ENCODE results near the gene PIEZO2. TPM values are rescaled to one million over a fixed set of nuclear protein-coding genes. Genes with fewer than 3 reads are reported as not detected.

PIEZO2 gene
- total RNA-seq, 1 donor from 2014 or later = 8.4 TPM

DNA sequence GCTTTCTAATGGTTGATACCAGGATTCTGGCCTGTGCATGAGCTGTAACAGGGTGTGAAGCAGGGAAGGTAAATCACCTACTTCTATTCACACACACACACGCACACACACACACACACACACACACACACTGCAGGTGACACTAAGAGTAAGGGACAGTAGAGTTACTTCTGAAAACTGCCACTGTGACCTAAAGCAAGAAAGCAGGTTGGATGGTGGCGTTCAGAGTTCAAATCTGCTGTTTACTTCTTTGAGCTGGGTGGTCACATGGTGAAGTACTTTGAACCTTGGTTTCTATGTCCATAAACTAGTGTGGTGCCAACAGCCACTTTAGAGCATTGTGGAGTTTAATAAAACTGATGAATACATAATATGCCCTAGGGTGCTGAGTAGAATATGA lies 248.0 kb downstream of the PIEZO2 start:
- Mint-ChIP-seq H3K36me3 (ENCODE audit: low read depth, unreplicated experiment) (no peaks in the 10 kb centered on the region), H3K4me3 (ENCODE audit: unreplicated experiment) (no peak overlapping the region)

DNA sequence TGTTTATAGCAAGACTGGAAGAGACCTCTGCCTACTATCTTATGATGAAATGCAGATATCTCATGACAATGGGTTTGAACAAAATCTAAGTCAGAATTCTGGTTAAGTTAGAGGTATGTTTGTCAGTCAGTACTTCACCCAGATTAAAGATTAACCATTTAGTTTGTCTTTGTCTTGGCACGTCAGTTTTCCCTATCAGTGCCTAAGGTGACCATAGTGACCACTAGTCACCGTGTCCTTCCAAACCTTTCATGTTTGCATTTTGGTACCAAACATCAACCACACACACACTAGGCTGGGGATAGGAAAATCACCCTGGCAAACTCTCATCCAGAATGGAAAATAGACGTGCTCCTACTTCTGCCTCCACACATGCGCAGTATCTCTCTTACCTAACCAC lies 248.9 kb downstream of the PIEZO2 start:
- Mint-ChIP-seq H3K27ac (ENCODE audit: unreplicated experiment) (no peak overlapping the region), H3K9me3 (ENCODE audit: unreplicated experiment) (no peaks in the 10 kb centered on the region), H3K36me3 (ENCODE audit: low read depth, unreplicated experiment) (no peaks in the 10 kb centered on the region), H3K27me3 (ENCODE audit: unreplicated experiment) (no peaks in the 10 kb centered on the region), H3K4me1 (ENCODE audit: unreplicated experiment) (no peaks in the 10 kb centered on the region), H3K4me3 (ENCODE audit: unreplicated experiment) (no peak overlapping the region)
- DNase-seq (ENCODE audit: low spot score) = no peak
- TF ChIP-seq, protein P1, sequence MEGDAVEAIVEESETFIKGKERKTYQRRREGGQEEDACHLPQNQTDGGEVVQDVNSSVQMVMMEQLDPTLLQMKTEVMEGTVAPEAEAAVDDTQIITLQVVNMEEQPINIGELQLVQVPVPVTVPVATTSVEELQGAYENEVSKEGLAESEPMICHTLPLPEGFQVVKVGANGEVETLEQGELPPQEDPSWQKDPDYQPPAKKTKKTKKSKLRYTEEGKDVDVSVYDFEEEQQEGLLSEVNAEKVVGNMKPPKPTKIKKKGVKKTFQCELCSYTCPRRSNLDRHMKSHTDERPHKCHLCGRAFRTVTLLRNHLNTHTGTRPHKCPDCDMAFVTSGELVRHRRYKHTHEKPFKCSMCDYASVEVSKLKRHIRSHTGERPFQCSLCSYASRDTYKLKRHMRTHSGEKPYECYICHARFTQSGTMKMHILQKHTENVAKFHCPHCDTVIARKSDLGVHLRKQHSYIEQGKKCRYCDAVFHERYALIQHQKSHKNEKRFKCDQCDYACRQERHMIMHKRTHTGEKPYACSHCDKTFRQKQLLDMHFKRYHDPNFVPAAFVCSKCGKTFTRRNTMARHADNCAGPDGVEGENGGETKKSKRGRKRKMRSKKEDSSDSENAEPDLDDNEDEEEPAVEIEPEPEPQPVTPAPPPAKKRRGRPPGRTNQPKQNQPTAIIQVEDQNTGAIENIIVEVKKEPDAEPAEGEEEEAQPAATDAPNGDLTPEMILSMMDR (IDR thresholded peaks at IDR 0.05; ENCODE audit: unreplicated experiment) = no peak

More for the DNA sequence above, 248.0 kb downstream of the PIEZO2 start:
- Mint-ChIP-seq H3K4me1 (ENCODE audit: unreplicated experiment) (no peaks in the 10 kb centered on the region), H3K27ac (ENCODE audit: unreplicated experiment) (no peak overlapping the region), H3K9me3 (ENCODE audit: unreplicated experiment) (no peaks in the 10 kb centered on the region), H3K27me3 (ENCODE audit: unreplicated experiment) (no peaks in the 10 kb centered on the region)
- DNase-seq (ENCODE audit: low spot score) = no peak
- TF ChIP-seq, protein P1 (IDR thresholded peaks at IDR 0.05; ENCODE audit: unreplicated experiment) = no peak

DNA sequence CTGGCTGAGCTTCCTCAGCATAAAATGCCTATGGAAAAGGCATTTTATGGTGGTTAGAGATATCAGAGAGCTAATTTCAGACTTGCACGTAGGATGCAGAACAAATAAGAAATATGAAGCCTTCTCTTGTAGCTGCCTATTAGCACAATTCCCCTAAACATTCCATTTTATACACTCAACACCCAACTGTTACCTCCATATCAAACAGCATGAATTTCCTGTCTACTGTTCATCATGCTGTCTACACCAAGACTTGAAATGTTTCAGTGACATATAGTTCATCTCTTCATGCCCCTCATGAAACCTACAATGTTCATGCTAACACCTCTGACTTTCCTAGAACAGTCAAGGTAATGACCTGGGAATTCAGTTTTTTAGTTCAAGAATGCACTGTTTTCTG lies 249.9 kb downstream of the PIEZO2 start:
- no peak overlapping the region for H3K4me3 Mint-ChIP-seq (ENCODE audit: unreplicated experiment)
- H3K4me1 Mint-ChIP-seq (ENCODE audit: unreplicated experiment) = no peaks in the 10 kb centered on the region
- no peaks in the 10 kb centered on the region for H3K9me3 Mint-ChIP-seq (ENCODE audit: unreplicated experiment)
- H3K36me3 Mint-ChIP-seq (ENCODE audit: low read depth, unreplicated experiment) = no peaks in the 10 kb centered on the region
- H3K27me3 Mint-ChIP-seq (ENCODE audit: unreplicated experiment) = no peaks in the 10 kb centered on the region
- DNase-seq (ENCODE audit: low spot score) = no peak
- TF ChIP-seq, protein P1 (IDR thresholded peaks at IDR 0.05; ENCODE audit: unreplicated experiment) = no peak
- no peak overlapping the region for H3K27ac Mint-ChIP-seq (ENCODE audit: unreplicated experiment)

DNA sequence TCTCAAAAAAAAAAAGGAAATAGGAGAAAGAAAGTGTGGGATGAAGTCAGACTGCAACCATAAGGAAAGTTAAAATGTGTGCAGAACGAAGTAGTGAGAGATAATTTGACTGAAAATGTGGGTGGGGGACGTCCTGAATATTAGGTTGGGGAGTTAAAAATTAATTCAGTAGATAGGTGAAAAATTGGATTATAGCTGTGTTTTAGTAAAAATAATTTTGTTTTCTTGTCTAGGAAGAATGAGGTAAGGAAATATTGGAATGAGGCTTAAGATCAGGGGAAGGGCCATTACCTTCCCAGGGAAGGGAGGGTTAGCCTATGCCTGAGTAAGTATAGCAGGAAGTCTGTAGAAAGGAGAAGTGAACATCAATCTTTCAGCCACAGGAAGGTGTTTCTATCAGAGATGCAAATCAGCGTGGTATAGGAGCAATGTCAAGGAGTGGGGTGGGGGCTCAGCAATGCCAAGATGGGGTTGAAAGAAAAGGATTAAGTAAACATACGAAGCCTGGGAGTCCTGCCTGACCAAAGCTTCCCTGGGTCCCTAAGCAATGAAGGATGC lies 250.9 kb downstream of the PIEZO2 start:
- Mint-ChIP-seq H3K4me3 (ENCODE audit: unreplicated experiment) (no peak overlapping the region), H3K27me3 (ENCODE audit: unreplicated experiment) (no peaks in the 10 kb centered on the region), H3K36me3 (ENCODE audit: low read depth, unreplicated experiment) (no peaks in the 10 kb centered on the region), H3K27ac (ENCODE audit: unreplicated experiment) (no peak overlapping the region), H3K9me3 (ENCODE audit: unreplicated experiment) (no peaks in the 10 kb centered on the region), H3K4me1 (ENCODE audit: unreplicated experiment) (no peaks in the 10 kb centered on the region)
- TF ChIP-seq, protein P1 (IDR thresholded peaks at IDR 0.05; ENCODE audit: unreplicated experiment) = no peak
- DNase-seq (ENCODE audit: low spot score) = no peak

DNA sequence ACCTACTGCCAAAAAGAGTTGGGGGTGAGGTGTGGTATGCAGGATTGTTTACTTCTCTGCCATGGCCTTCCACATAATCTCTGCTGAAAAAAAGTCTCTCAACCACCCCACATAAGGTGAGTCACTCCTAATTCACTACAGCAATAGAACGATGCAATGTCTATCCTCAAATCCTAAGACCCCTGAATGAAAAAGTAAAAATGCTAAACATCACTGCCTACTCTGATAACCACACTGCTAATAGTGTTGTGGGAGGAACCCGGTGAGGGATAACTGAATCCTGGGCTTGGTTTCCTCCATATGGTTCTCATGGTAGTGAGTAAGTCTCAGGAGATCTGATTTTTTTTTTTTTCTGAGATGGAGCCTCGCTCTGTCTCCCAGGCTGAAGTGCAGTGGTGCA lies 252.5 kb downstream of the PIEZO2 start:
- no peaks in the 10 kb centered on the region for H3K27me3 Mint-ChIP-seq (ENCODE audit: unreplicated experiment)
- no peaks in the 10 kb centered on the region for H3K36me3 Mint-ChIP-seq (ENCODE audit: low read depth, unreplicated experiment)
- H3K4me1 Mint-ChIP-seq (ENCODE audit: unreplicated experiment) = no peaks in the 10 kb centered on the region
- no peaks in the 10 kb centered on the region for H3K9me3 Mint-ChIP-seq (ENCODE audit: unreplicated experiment)
- H3K4me3 Mint-ChIP-seq (ENCODE audit: unreplicated experiment) = no peak overlapping the region
- H3K27ac Mint-ChIP-seq (ENCODE audit: unreplicated experiment) = no peak overlapping the region
- DNase-seq (ENCODE audit: low spot score) = no peak
- TF ChIP-seq, protein P1 (IDR thresholded peaks at IDR 0.05; ENCODE audit: unreplicated experiment) = no peak

Data from endothelial cell (in vitro differentiated cells).